Smooth muscle cell (in vitro differentiated cells): Measurements from ENCODE around the gene CERT1. TPM values are rescaled to one million over a fixed set of nuclear protein-coding genes. Genes with fewer than 3 reads are reported as not detected.
A peak's percentile ranks its signal among the peaks of the same experiment; 100 is the strongest.

Experiments used
- DNase-seq: peaks from one replicate; lab custom pipeline; 2025; ENCODE audit not compliant: unreplicated experiment; lab: John Stamatoyannopoulos, UW
- H2AFZ ChIP-seq: fragments of 200-600 bp; sonication (generic); 2 replicates; pipeline ENCODE4 v1.6.0; 2016; ENCODE audit warnings: antibody characterized with exemption, low read depth, mild to moderate bottlenecking
- H3F3A ChIP-seq: fragments of 200-600 bp; sonication (generic); 2 replicates; pipeline ENCODE4 v1.6.0; 2017; ENCODE audit warnings: antibody characterized with exemption, low read depth
- H3K27ac ChIP-seq: fragments of 200-600 bp; sonication (generic); 2 replicates; pipeline ENCODE4 v1.5.1; 2016; ENCODE audit warnings: low read depth, mild to moderate bottlenecking
- H3K27me3 ChIP-seq: fragments of 200-600 bp; sonication (generic); 2 replicates; pipeline ENCODE4 v1.6.1; 2016; ENCODE audit warnings: low read depth, mild to moderate bottlenecking
- H3K36me3 ChIP-seq: fragments of 200-600 bp; sonication (generic); 2 replicates; pipeline ENCODE4 v1.5.1; 2016; ENCODE audit warnings: low read depth
- H3K4me1 ChIP-seq: fragments of 200-600 bp; sonication (generic); 2 replicates; pipeline ENCODE4 v1.5.1; 2016; ENCODE audit warnings: low read depth
- H3K4me2 ChIP-seq: fragments of 200-600 bp; sonication (generic); 2 replicates; pipeline ENCODE4 v1.6.0; 2016; ENCODE audit warnings: mild to moderate bottlenecking
- H3K4me3 ChIP-seq: fragments of 200-600 bp; sonication (generic); 2 replicates; pipeline ENCODE4 v1.5.1; 2016; ENCODE audit warnings: mild to moderate bottlenecking
- H3K79me2 ChIP-seq: fragments of 200-600 bp; sonication (generic); 2 replicates; pipeline ENCODE4 v1.6.0; 2016; ENCODE audit warnings: low read depth, mild to moderate bottlenecking
- H3K9ac ChIP-seq: fragments of 200-600 bp; sonication (generic); 2 replicates; pipeline ENCODE4 v1.6.0; 2016; ENCODE audit warnings: low read depth
- H3K9me3 ChIP-seq: fragments of 200-600 bp; sonication (generic); replicated peaks from 2 replicates; pipeline ENCODE4 v1.5.1; 2016; ENCODE audit warnings: low read depth
- H4K20me1 ChIP-seq: fragments of 200-600 bp; sonication (generic); 2 replicates; pipeline ENCODE4 v1.6.0; 2016; ENCODE audit warnings: low read depth
- CTCF ChIP-seq: fragments of 200-600 bp; sonication (generic); IDR thresholded peaks from 2 replicates; pipeline ENCODE4 v1.5.1; 2017; ENCODE audit warnings: borderline replicate concordance, mild to moderate bottlenecking, antibody characterized with exemption; ENCODE audit not compliant: insufficient read depth, poor library complexity, severe bottlenecking
- WGBS: methylation state at CpG from one replicate; pipeline ENCODE4 v1.1.7; 2016; ENCODE audit warnings: low lambda C conversion rate; 5-methylcytosine and 5-hydroxymethylcytosine counted together
- polyA plus RNA-seq: library from polyadenylated mRNA; unstranded; fragments of >200 nt; fragmentation: Nextera tagmentation; extraction: Ambion mirVana; gene quantifications from 2 replicates; pipeline ENCODE4 v1.2.1, GENCODE V29; 2016
- total RNA-seq: library from RNA; depleted of rRNA; stranded (reverse); fragments of >200 nt; gene quantifications from 2 replicates; pipeline ENCODE4 v1.2.3, GENCODE V29; 2014

CERT1 gene
- total and polyA plus RNA-seq, 2 experiments from 2014 or later, result 9.1 to 31.0 TPM

- H3K4me2 ChIP-seq, result no peak overlapping the region
- H3K27ac ChIP-seq, result no peak overlapping the region
- H3K4me1 ChIP-seq, result no peaks in the 10 kb centered on the region
- WGBS, result 94% methylated on average over 1 of the region's 1 CpG
- H3K4me3 ChIP-seq, result no peak overlapping the region
- H3K36me3 ChIP-seq, result peaks cover 14% of the 10 kb centered on the region
- no peak overlapping the region for H3K9ac ChIP-seq
- no peak overlapping the region for H2AFZ ChIP-seq
- TF ChIP-seq CTCF, result no peak
- H4K20me1 ChIP-seq, result peaks cover 19% of the 10 kb centered on the region
- no peaks in the 10 kb centered on the region for H3K79me2 ChIP-seq
- DNase-seq, result no peak
- no peaks in the 10 kb centered on the region for H3K9me3 ChIP-seq
- H3F3A ChIP-seq, result no peaks in the 10 kb centered on the region
- no peaks in the 10 kb centered on the region for H3K27me3 ChIP-seq
Measured at GRCh38 chr5:75414241-75414640, 97.2 kb downstream of the CERT1 start.

- WGBS, result 49% methylated on average over 4 of the region's 4 CpGs
- Histone ChIP-seq H3K4me2 (peak overlapping the region; percentile 42), H3K27ac (peak overlapping the region; percentile 67), H3K9ac (peak overlapping the region; percentile 36), H3K36me3 (peaks cover 6% of the 10 kb centered on the region), H3K27me3 (no peaks in the 10 kb centered on the region), H3K4me1 (no peaks in the 10 kb centered on the region), H4K20me1 (peaks cover 19% of the 10 kb centered on the region), H3K9me3 (no peaks in the 10 kb centered on the region), H2AFZ (no peak overlapping the region), H3K4me3 (no peak overlapping the region), H3F3A (no peaks in the 10 kb centered on the region), H3K79me2 (no peaks in the 10 kb centered on the region)
- no peak for DNase-seq
- TF ChIP-seq CTCF, result peak; percentile 15
Measured at GRCh38 chr5:75412111-75412990, 99.1 kb downstream of the CERT1 start.

- peaks cover 10% of the 10 kb centered on the region for H3K36me3 ChIP-seq
- no peak overlapping the region for H3K27ac ChIP-seq
- H3K9ac ChIP-seq, result no peak overlapping the region
- H3K4me3 ChIP-seq, result no peak overlapping the region
- H3K27me3 ChIP-seq, result no peaks in the 10 kb centered on the region
- DNase-seq, result no peak
- H3F3A ChIP-seq, result no peaks in the 10 kb centered on the region
- no peaks in the 10 kb centered on the region for H3K79me2 ChIP-seq
- no peaks in the 10 kb centered on the region for H4K20me1 ChIP-seq
- TF ChIP-seq CTCF, result no peak
- whole genome bisulfite sequencing, result 54% methylated on average over 3 of the region's 3 CpGs
- H2AFZ ChIP-seq, result no peak overlapping the region
- H3K4me1 ChIP-seq, result no peaks in the 10 kb centered on the region
- no peaks in the 10 kb centered on the region for H3K9me3 ChIP-seq
- H3K4me2 ChIP-seq, result no peak overlapping the region
Measured at GRCh38 chr5:75405296-75405695, 106.1 kb downstream of the CERT1 start.

GRCh38 chr5:75395277-75395676 lies 116.2 kb downstream of the CERT1 start:
- no peak overlapping the region for H2AFZ ChIP-seq
- H3F3A ChIP-seq, result no peaks in the 10 kb centered on the region
- no peak overlapping the region for H3K27ac ChIP-seq
- DNase-seq, result no peak
- 96% methylated on average over 3 of the region's 3 CpGs for WGBS
- no peak for TF ChIP-seq CTCF
- peaks cover 16% of the 10 kb centered on the region for H3K36me3 ChIP-seq
- no peaks in the 10 kb centered on the region for H3K9me3 ChIP-seq
- no peaks in the 10 kb centered on the region for H3K79me2 ChIP-seq
- H3K9ac ChIP-seq, result no peak overlapping the region
- no peaks in the 10 kb centered on the region for H4K20me1 ChIP-seq
- no peaks in the 10 kb centered on the region for H3K27me3 ChIP-seq
- H3K4me2 ChIP-seq, result no peak overlapping the region
- no peaks in the 10 kb centered on the region for H3K4me1 ChIP-seq
- H3K4me3 ChIP-seq, result no peak overlapping the region
